Thoracic aorta (tissue), 2 donors: ENCODE results near the gene PRRC2B. TPM values are rescaled to one million over a fixed set of nuclear protein-coding genes. Genes with fewer than 3 reads are reported as not detected.
A peak's percentile ranks its signal among the peaks of the same experiment; 100 is the strongest.

Experiments used
- ATAC-seq: fragments of 150-250 bp; one replicate; pipeline ENCODE4 v1.8.0; 2017; ENCODE audit warnings: low read depth; ENCODE audit not compliant: insufficient number of reproducible peaks, low FRiP score
- DNase-seq: peaks from one replicate; pipeline ENCODE4 v3.0.0-alpha.2; 2020; ENCODE audit warnings: low spot score
- H3K27ac ChIP-seq, 2 donors: fragments of 200-600 bp; sonication (generic); 1 replicate in 1 of 2; 2 replicates in 1 of 2; pipeline ENCODE4 v1.5.1; 2016; ENCODE audit warnings: mild to moderate bottlenecking in 2 of 2, moderate library complexity in 2 of 2
- H3K27me3 ChIP-seq: fragments of 200-600 bp; sonication (generic); replicated peaks from 2 replicates; pipeline ENCODE4 v1.6.0; 2016; ENCODE audit warnings: mild to moderate bottlenecking; ENCODE audit not compliant: insufficient read depth
- H3K36me3 ChIP-seq: fragments of 200-600 bp; sonication (generic); one replicate; pipeline ENCODE4 v1.5.1; 2016
- H3K4me1 ChIP-seq, 2 donors: fragments of 200-600 bp; sonication (generic); 1 replicate in 1 of 2; 2 replicates in 1 of 2; pipeline versions ENCODE4 v1.5.1 to v1.6.0; 2016; ENCODE audit warnings: low read depth in 2 of 2, mild to moderate bottlenecking in 1 of 2; ENCODE audit not compliant: control insufficient read depth in 1 of 2
- H3K4me3 ChIP-seq: fragments of 200-600 bp; sonication (generic); 2 replicates; pipeline ENCODE4 v1.5.1; 2016; ENCODE audit warnings: mild to moderate bottlenecking
- H3K9me3 ChIP-seq: fragments of 200-600 bp; sonication (generic); 2 replicates; pipeline ENCODE4 v1.5.1; 2016
- total RNA-seq, 2 donors: library from RNA; depleted of rRNA; stranded (reverse); fragments of >200 nt; gene quantifications; one replicate each; pipeline versions ENCODE4 v1.1.0 to v1.2.3, GENCODE V29; 2016
- TF ChIP-seq, protein P1 (sequence below): fragments of 200-600 bp; sonication (generic); IDR thresholded peaks from one replicate; pipeline ENCODE4 v1.5.1; 2019; ENCODE audit warnings: antibody characterized with exemption

PRRC2B gene
- total RNA-seq, 2 donors from 2014 or later: 162 to 198 TPM

DNA sequence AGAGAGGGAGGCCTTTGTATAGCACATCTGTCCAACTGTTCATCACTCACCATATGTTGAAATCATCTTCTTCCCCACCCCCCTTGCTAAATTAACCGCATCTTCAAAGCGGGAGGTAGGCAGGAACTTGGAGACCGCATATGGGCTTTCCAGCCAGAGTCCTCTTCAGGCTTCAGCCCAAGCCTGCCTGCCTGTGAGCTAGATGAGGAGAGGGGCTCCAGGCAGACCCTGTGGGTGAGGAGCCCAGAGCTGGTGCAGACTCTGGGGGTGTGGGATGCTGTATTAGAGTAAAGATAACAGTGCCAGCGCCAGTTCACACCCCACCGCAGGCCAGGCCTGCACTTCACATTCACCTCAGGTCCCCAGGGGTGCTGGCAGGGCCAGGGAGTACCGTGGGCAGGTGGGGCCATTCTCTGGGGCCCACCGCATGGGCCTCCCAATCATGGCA, 16.2 kb downstream of the PRRC2B start:
- TF ChIP-seq, protein P1, sequence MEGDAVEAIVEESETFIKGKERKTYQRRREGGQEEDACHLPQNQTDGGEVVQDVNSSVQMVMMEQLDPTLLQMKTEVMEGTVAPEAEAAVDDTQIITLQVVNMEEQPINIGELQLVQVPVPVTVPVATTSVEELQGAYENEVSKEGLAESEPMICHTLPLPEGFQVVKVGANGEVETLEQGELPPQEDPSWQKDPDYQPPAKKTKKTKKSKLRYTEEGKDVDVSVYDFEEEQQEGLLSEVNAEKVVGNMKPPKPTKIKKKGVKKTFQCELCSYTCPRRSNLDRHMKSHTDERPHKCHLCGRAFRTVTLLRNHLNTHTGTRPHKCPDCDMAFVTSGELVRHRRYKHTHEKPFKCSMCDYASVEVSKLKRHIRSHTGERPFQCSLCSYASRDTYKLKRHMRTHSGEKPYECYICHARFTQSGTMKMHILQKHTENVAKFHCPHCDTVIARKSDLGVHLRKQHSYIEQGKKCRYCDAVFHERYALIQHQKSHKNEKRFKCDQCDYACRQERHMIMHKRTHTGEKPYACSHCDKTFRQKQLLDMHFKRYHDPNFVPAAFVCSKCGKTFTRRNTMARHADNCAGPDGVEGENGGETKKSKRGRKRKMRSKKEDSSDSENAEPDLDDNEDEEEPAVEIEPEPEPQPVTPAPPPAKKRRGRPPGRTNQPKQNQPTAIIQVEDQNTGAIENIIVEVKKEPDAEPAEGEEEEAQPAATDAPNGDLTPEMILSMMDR: no peak
- H3K27ac ChIP-seq: no peak overlapping the region
- H3K9me3 ChIP-seq: no peaks in the 10 kb centered on the region
- DNase-seq: no peak
- H3K4me1 ChIP-seq: peaks cover 46 to 82% of the 10 kb centered on the region in 2 donors
- no peaks in the 10 kb centered on the region for H3K27me3 ChIP-seq
- ATAC-seq: no peak
- no peak overlapping the region for H3K4me3 ChIP-seq
- no peaks in the 10 kb centered on the region for H3K36me3 ChIP-seq

DNA sequence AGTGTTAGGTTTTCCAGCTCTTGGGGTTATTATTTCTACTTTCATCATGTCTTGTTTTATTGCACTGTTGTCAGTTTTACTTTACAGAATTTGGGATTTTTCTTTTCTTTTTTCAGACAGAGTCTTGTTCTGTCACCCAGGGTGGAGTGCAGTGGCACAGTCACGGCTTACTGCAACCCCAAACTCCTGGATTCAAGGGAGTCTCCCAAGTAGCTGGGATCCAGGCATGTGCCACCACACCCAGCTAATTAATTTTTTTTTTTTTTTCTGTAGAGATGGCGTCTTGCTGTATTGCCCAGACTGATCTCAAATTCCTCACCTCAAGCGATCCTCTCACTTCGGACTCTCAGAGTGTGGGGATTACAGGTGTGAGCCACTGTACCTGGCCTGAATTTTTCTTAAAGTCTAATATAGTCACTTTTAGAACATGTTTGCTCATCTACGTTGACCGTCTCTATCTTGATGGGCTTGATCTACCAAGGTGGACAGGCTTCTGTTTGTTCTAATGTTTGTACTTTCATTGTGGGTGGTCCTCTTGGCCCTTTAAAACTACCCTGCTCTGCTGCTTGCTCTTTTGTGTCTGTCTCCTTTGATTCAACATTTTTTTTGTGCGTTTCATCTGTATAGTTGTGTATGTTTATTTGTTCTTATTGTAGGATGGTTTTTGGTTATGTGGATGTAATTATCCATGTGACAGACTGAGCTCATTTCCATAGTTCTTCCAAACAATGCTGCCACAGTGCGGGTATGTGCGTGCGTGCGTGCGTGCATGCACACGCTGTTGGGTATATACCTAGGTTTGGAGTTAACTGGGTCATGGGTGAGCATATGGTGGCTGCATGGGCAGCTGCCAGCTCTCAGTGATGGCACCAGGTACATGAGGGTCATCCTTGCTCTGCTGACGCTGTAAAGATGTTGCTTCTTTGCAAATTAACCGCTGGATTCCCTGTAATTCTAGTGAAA, 18.1 kb downstream of the PRRC2B start:
- Histone ChIP-seq H3K36me3 (no peaks in the 10 kb centered on the region), H3K4me3 (no peak overlapping the region), H3K27ac (no peak overlapping the region), H3K4me1 (peaks cover 35 to 76% of the 10 kb centered on the region in 2 donors), H3K27me3 (no peaks in the 10 kb centered on the region), H3K9me3 (no peaks in the 10 kb centered on the region)
- ATAC-seq (no peak), DNase-seq (no peak)
- TF ChIP-seq, protein P1: no peak

DNA sequence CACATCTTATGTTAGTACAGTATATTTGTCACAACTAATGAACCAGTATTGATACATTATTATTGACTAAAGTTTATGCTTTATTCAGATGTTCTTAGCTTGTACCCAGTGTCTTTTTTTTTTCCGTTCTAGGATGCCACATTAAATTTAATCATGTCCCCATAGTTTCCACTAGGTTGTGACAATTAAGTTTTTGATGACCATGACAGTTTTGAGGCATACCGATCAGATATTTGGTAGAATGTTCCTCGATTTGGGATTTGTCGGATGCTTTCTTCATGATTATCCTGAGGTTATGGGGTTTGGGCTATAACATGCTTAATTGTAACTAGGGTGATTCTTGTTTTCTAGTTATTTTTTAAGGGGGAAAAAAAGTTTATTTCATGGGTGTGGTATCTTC, 22.6 kb downstream of the PRRC2B start:
- Histone ChIP-seq H3K27ac (no peak overlapping the region), H3K27me3 (no peaks in the 10 kb centered on the region), H3K9me3 (no peaks in the 10 kb centered on the region), H3K4me3 (no peak overlapping the region), H3K4me1 (peaks cover 28 to 75% of the 10 kb centered on the region in 2 donors), H3K36me3 (no peaks in the 10 kb centered on the region)
- TF ChIP-seq, protein P1: no peak
- DNase-seq: no peak
- ATAC-seq: no peak

DNA sequence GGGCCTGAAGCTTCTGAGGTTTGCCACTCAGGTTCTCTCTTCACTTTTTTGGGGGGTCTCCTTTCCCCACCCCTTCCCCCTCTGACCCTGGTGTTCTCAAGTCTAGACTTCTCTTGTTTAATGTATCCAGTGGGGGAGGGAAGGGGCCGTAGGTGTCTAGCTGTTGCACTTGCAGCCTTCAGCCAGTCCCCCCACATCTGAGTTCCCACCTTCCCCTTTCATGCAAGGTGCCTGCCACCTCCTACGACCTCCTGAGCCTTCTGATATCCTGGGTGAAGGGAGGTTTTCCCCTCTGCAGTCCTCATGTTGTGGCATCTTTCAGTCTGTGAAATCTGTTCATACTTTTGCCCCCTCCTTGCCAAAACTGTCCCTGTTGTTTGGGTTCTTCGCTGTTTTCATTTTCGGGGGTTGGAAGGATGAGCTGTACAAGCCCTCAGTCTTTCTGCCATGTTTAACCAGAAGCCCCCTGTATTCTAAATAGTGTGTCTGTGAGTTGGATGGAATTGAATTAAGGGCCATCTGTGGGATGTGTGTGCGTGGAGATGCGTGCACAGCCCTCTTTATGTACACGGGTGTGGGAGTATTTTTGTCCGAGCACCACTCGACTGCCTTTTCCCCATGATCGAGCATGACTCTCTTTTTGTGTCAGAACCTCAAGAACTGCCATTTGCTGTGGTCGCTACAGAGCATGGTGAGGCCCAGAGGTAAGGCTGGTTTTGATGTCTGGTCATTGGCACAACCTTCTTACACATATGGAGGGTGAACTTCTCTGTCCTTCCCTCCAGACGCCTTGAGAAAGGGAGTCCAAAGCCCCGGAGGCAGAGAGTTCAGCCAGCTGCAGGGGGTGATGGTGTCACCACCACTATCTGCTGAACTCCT, 23.6 kb downstream of the PRRC2B start:
- Histone ChIP-seq H3K9me3 (no peaks in the 10 kb centered on the region), H3K4me3 (no peak overlapping the region), H3K4me1 (peaks cover 32 to 76% of the 10 kb centered on the region in 2 donors), H3K36me3 (no peaks in the 10 kb centered on the region), H3K27ac (peak overlapping the region in 1 of 2 donors; percentile 42), H3K27me3 (no peaks in the 10 kb centered on the region)
- TF ChIP-seq, protein P1: no peak
- ATAC-seq (no peak), DNase-seq (no peak)
